SK-N-SH (cell line): ENCODE measurements around the gene CFAP99. TPM values are rescaled to one million over a fixed set of nuclear protein-coding genes. Genes with fewer than 3 reads are reported as not detected.

Experiments used
- CTCF ChIA-PET: fragments of 300-600, 350-600 bp; formaldehyde crosslinking; extraction: SDS; loops from one replicate; lab custom pipeline; 2021; lab: Yijun Ruan, JAX
- POLR2A ChIA-PET: fragments of 350-600 bp; sonication (Branson Sonifier 250); formaldehyde crosslinking; extraction: SDS; loops from one replicate; lab custom pipeline; 2020; ENCODE audit warnings: antibody characterized with exemption, inconsistent platforms; lab: Yijun Ruan, JAX
- DNase-seq: peaks from one replicate; pipeline ENCODE4 v3.0.0; 2012
- H2AFZ ChIP-seq: fragments of 200-600 bp; sonication (generic); 2 replicates; pipeline ENCODE4 v1.8.1; 2016; ENCODE audit warnings: antibody characterized with exemption, mild to moderate bottlenecking, low read depth
- H3F3A ChIP-seq: fragments of 200-600 bp; sonication (generic); replicated peaks from 2 replicates; pipeline ENCODE3; 2016; ENCODE audit warnings: antibody characterized with exemption, mild to moderate bottlenecking; ENCODE audit not compliant: insufficient read depth
- H3K27ac ChIP-seq, 2 experiments: fragments of 200-500 bp in 1 of 2; fragments of 200-600 bp in 1 of 2; sonication (Bioruptor generic) in 1 of 2; sonication (generic), shearing (Covaris generic) in 1 of 2; 2 replicates each; pipeline versions ENCODE4 v1.5.1 to v1.6.1; 2014 to 2016; ENCODE audit warnings: low read depth in 2 of 2, inconsistent platforms in 1 of 2, low read length in 1 of 2, mild to moderate bottlenecking in 1 of 2, mixed read lengths in 1 of 2
- H3K27me3 ChIP-seq: fragments of 200-600 bp; sonication (generic), shearing (Covaris generic); 2 replicates; pipeline ENCODE4 v1.6.1; 2016; ENCODE audit warnings: mixed run types; ENCODE audit not compliant: insufficient read depth
- H3K36me3 ChIP-seq, 2 experiments: fragments of 200-500 bp in 1 of 2; fragments of 200-600 bp in 1 of 2; sonication (Bioruptor generic) in 1 of 2; sonication (generic) in 1 of 2; replicated peaks in 1 of 2; 2 replicates each; pipeline versions ENCODE3 to v1.5.1; 2014 to 2016; ENCODE audit warnings: low read length in 1 of 2, mild to moderate bottlenecking in 1 of 2; ENCODE audit not compliant: insufficient read depth in 2 of 2, control insufficient read depth in 1 of 2
- H3K4me1 ChIP-seq, 2 experiments: fragments of 200-500 bp in 1 of 2; fragments of 200-600 bp in 1 of 2; sonication (Bioruptor generic) in 1 of 2; sonication (generic), shearing (Covaris generic) in 1 of 2; 2 replicates each; pipeline versions ENCODE4 v1.5.1 to v1.6.1; 2014 to 2016; ENCODE audit warnings: low read depth in 1 of 2, low read length in 1 of 2, mixed run types in 1 of 2; ENCODE audit not compliant: insufficient read depth in 2 of 2, control insufficient read depth in 1 of 2
- H3K4me2 ChIP-seq: fragments of 200-600 bp; sonication (generic), shearing (Covaris generic); 2 replicates; pipeline ENCODE4 v1.6.1; 2017; ENCODE audit warnings: mixed run types
- H3K4me3 ChIP-seq, 2 experiments: fragments of 200-500 bp in 1 of 2; fragments of 200-600 bp in 1 of 2; sonication (Bioruptor generic) in 1 of 2; sonication (generic), shearing (Covaris generic) in 1 of 2; 2 replicates each; pipeline versions ENCODE4 v1.5.1 to v1.8.1; 2014 to 2016; ENCODE audit warnings: low read depth in 2 of 2, inconsistent platforms in 1 of 2, low read length in 1 of 2, mild to moderate bottlenecking in 1 of 2, mixed read lengths in 1 of 2, moderate library complexity in 1 of 2
- H3K79me2 ChIP-seq: fragments of 200-600 bp; sonication (generic); 2 replicates; pipeline ENCODE4 v1.8.1; 2017; ENCODE audit warnings: mild to moderate bottlenecking; ENCODE audit not compliant: insufficient read depth
- H3K9ac ChIP-seq: fragments of 200-600 bp; sonication (generic); 2 replicates; pipeline ENCODE4 v1.6.1; 2017; ENCODE audit warnings: mixed run types
- H3K9me2 ChIP-seq: fragments of 200-600 bp; sonication (generic); 2 replicates; pipeline ENCODE4 v1.6.1; 2017; ENCODE audit warnings: mixed run types
- H3K9me3 ChIP-seq: fragments of 200-600 bp; sonication (generic); 2 replicates; pipeline ENCODE4 v1.6.1; 2017; ENCODE audit warnings: mixed run types, mild to moderate bottlenecking, moderate library complexity
- H4K20me1 ChIP-seq: fragments of 200-600 bp; sonication (generic); 2 replicates; pipeline ENCODE4 v1.6.1; 2017; ENCODE audit warnings: mild to moderate bottlenecking, mixed run types; ENCODE audit not compliant: insufficient read depth
- CHD2 ChIP-seq: fragments of 150-350 bp; IDR thresholded peaks from 2 replicates; pipeline ENCODE4 v1.6.1; 2018; ENCODE audit warnings: low read length; ENCODE audit not compliant: partially characterized antibody
- EP300 ChIP-seq, 2 experiments: IDR thresholded peaks; 2 replicates each; pipeline versions ENCODE4 v1.4.0 to v1.6.1; 2012; ENCODE audit warnings: borderline replicate concordance in 1 of 2, low read depth in 1 of 2, low read length in 1 of 2
- EZH2phosphoT487 ChIP-seq: fragments of 200-600 bp; sonication (generic); IDR thresholded peaks from 2 replicates; pipeline ENCODE4 v1.6.1; 2017; ENCODE audit warnings: low read depth, mixed run types, mild to moderate bottlenecking, antibody characterized with exemption, moderate library complexity, borderline replicate concordance
- FOSL2 ChIP-seq: IDR thresholded peaks from 2 replicates; pipeline ENCODE4 v1.4.0; 2012; ENCODE audit warnings: low read depth, mild to moderate bottlenecking, moderate library complexity, borderline replicate concordance
- FOXM1 ChIP-seq: IDR thresholded peaks from 2 replicates; pipeline ENCODE4 v1.4.0; 2012; ENCODE audit warnings: low read depth, mild to moderate bottlenecking
- GABPA ChIP-seq: IDR thresholded peaks from 2 replicates; pipeline ENCODE4 v1.4.0; 2012; ENCODE audit warnings: low read depth, mild to moderate bottlenecking
- IRF3 ChIP-seq: fragments of 150-350 bp; IDR thresholded peaks from 2 replicates; pipeline ENCODE4 v1.6.1; 2016; ENCODE audit warnings: mild to moderate bottlenecking, low read depth, low read length
- MEF2A ChIP-seq: IDR thresholded peaks from 2 replicates; pipeline ENCODE4 v1.4.0; 2012; ENCODE audit warnings: low read depth, borderline replicate concordance
- NRF1 ChIP-seq: IDR thresholded peaks from 2 replicates; pipeline ENCODE4 v1.6.1; 2012; ENCODE audit warnings: low read depth, mild to moderate bottlenecking, low read length
- PBX3 ChIP-seq: IDR thresholded peaks from 2 replicates; pipeline ENCODE4; 2012
- RAD21 ChIP-seq: IDR thresholded peaks from 2 replicates; pipeline ENCODE4 v1.6.1; 2012; ENCODE audit warnings: mild to moderate bottlenecking, low read length
- REST ChIP-seq: IDR thresholded peaks from 2 replicates; pipeline ENCODE4 v1.6.1; 2012; ENCODE audit warnings: mild to moderate bottlenecking, low read depth, low read length, moderate library complexity
- RXRA ChIP-seq: IDR thresholded peaks from 2 replicates; pipeline ENCODE4 v1.4.0; 2012; ENCODE audit warnings: low read depth, mild to moderate bottlenecking, borderline replicate concordance
- SIN3A ChIP-seq: IDR thresholded peaks from 2 replicates; pipeline ENCODE4 v1.6.1; 2012; ENCODE audit warnings: low read depth, mild to moderate bottlenecking, low read length, moderate library complexity, borderline replicate concordance
- SMC3 ChIP-seq: IDR thresholded peaks from 2 replicates; pipeline ENCODE4 v1.6.1; 2012; ENCODE audit warnings: low read depth, low read length, improper control_type of control experiment
- TAF1 ChIP-seq: IDR thresholded peaks from 2 replicates; pipeline ENCODE4 v1.6.1; 2012; ENCODE audit warnings: low read depth, mild to moderate bottlenecking, low read length, moderate library complexity, borderline replicate concordance
- TCF12 ChIP-seq: IDR thresholded peaks from 2 replicates; pipeline ENCODE4 v1.4.0; 2012
- TEAD4 ChIP-seq: IDR thresholded peaks from 2 replicates; pipeline ENCODE4 v1.4.0; 2012; ENCODE audit warnings: mild to moderate bottlenecking, borderline replicate concordance; ENCODE audit not compliant: insufficient read depth
- YY1 ChIP-seq: IDR thresholded peaks from 2 replicates; pipeline ENCODE4 v1.4.0; 2012; ENCODE audit warnings: low read depth, mild to moderate bottlenecking
- WGBS: methylation state at CpG from one replicate; pipeline ENCODE4 v1.1.6; 2017; ENCODE audit warnings: low lambda C conversion rate; 5-methylcytosine and 5-hydroxymethylcytosine counted together
- polyA plus RNA-seq, 3 experiments: library from polyadenylated mRNA; depleted of rRNA; stranded (reverse); fragments of >200 nt; gene quantifications; 2 replicates each; pipeline ENCODE4 v1.2.3, GENCODE V29; 2012

Gene CFAP99
- polyA plus RNA-seq, 1 of the 3 experiments (the other 2 are of a cell fraction): 0.13 TPM

- no peak for TF ChIP-seq TEAD4
- no peak for TF ChIP-seq IRF3
These were observed 76.2 kb downstream of the CFAP99 start (continued) for GRCh38 chr4:2494992-2495391.

- Histone ChIP-seq H3K36me3 (peaks cover 51 to 63% of the 10 kb centered on the region in 2 experiments), H3K4me1 (peaks cover 0 to 9% of the 10 kb centered on the region in 2 experiments; a peak in 1 of 4 replicates), H4K20me1 (peaks cover 39% of the 10 kb centered on the region), H3K4me3 (no peak overlapping the region), H3F3A (peaks cover 15% of the 10 kb centered on the region), H3K9me2 (no peaks in the 10 kb centered on the region), H3K9me3 (no peaks in the 10 kb centered on the region), H3K79me2 (peaks cover 92% of the 10 kb centered on the region), H3K9ac (no peak overlapping the region), H3K27ac (no peak overlapping the region), H3K4me2 (no peak overlapping the region), H3K27me3 (no peaks in the 10 kb centered on the region), H2AFZ (no peak overlapping the region)
- ChIA-PET POLR2A (no interaction called here), CTCF (interaction anchor here (0.8 to 1.2 kb wide), 3 partner anchors 35 to 277 kb away, joined by 3 read pairs; no protein-coding TSS in a partner anchor)
- no peak for TF ChIP-seq GABPA
- no peak for TF ChIP-seq RAD21
- TF ChIP-seq FOXM1: no peak
- TF ChIP-seq FOSL2: no peak
- no peak for TF ChIP-seq TAF1
- TF ChIP-seq RXRA: no peak
- TF ChIP-seq SMC3: no peak
- no peak for TF ChIP-seq MEF2A
- TF ChIP-seq TCF12: no peak
- TF ChIP-seq PBX3: no peak
- no peak for TF ChIP-seq YY1
- TF ChIP-seq NRF1: no peak
- no peak for TF ChIP-seq CHD2
- no peak for TF ChIP-seq REST
- TF ChIP-seq EZH2phosphoT487: no peak
- no peak for TF ChIP-seq SIN3A
- TF ChIP-seq IRF3: no peak
- TF ChIP-seq EP300 (IDR thresholded peaks at IDR 0.05; ENCODE audit: borderline replicate concordance in 1 of 2, low read depth in 1 of 2, low read length in 1 of 2): no peak
- DNase-seq: no peak
- WGBS: 96% methylated on average over 4 of the region's 4 CpGs
These were observed 78.6 kb downstream of the CFAP99 start for GRCh38 chr4:2497324-2497723.
